HG02798 (cell line): ENCODE data around the gene SLFN12L.
"Not testable (repeated sequence)": the region's sequence is repeated elsewhere in the genome, so short reads cannot be mapped to it uniquely, and the experiment has no call there.

Source experiments
- ATAC-seq: cut with Tn5 transposase; IDR thresholded peaks from one replicate; pipeline ENCODE4 v1.9.1; 2021; ENCODE audit warnings: mild to moderate bottlenecking; ENCODE audit not compliant: unreplicated experiment, poor library complexity

SLFN12L gene

DNA sequence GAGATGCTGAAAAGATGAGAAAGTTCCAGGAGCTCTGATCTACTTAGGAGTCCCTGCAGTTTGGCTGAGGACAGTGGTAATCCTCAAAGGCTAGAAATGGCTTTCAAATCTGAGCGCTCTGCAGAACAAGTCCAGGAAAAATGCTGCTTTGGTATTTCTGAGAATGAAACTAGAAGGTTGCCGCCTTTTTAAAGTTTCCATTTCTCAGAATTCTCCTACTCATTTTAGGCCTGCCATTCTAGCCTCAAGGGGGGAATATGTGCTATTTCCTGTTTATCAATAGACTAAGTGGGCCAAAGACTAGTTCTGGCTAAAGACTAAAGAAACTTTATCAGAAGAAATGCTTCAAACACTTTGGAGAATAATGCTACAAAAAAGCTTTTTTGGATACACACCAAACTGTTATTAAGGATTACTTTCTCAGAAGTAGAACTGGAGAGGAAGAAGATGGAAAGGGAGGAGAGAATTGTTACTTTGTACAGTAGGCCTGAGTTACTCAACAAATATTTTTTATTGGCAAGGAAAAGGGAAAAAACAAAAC, at the start of gene SLFN12L:
TSS of gene SLFN12L (minus strand) at position 78 of the 541 bp plus-strand sequence. CDS start 15,314 bp downstream, outside the sequence.
- no peak for ATAC-seq

DNA sequence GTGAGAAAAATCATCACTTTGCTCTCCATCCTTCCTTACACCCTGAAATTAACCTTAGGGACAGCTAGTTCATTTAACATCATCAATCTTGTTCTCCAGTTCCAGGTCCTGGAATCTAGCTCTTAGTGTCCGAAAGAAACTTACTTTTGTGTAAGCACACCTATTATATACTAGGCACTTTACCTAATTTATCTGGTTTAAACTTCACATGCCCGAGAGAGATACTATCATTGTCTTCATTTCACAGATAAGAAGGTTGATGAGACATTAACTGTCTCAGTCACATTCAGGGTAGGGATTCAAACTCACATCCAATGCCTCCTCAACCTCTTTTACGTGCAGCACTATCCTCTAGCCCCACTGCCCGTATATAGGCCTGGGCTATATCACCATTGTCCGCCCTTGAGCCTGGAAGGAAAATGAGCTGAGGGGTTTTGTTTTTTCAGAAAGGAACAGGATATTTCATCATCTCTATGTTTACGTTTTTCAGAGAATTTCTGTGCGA, 49.1 kb upstream of the SLFN12L start:
- peak; percentile 12 for ATAC-seq

DNA sequence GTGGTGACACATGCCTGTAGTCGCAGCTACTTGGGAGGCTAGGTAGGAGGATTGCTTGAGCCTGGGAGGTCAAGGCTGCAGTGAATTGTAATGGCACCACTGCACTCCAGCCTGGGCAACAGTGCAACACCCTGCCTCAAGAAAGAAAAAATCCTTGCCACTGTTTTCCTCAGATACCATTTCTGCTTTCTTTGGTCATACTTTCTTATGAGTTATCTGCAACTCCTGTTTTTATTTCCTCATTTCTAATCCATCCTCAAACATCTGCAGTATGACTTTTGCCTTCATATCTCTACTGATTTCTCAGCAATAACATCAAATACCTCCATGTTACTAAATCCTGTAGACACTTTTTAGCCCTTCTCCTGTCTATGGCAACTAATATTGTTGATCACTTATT, 46.6 kb upstream of the SLFN12L start:
- ATAC-seq, result no peak

DNA sequence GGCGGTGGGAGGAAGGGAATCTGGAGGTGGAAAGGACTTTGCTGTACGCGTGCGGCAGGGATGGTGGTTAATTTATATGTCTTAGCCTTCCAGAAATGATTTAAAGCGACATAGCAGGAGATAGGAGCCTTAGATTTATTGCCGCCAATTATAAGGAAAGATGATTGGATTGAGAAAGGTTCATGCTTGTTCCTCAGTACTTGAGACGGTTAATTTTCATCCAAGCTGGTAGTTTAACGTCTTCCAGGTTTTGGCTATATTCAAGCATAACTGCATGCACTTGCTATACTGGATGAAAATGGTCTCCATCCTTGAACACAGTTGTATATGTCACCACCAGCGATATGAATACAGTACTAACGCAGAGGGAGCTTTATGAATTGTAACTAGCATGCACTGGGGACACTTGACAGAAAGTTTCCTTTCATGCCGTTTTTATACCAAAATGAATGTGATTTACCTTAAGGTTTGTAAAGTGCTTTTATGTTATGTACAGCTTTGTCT, 41.5 kb upstream of the SLFN12L start:
- ATAC-seq, result no peak

DNA sequence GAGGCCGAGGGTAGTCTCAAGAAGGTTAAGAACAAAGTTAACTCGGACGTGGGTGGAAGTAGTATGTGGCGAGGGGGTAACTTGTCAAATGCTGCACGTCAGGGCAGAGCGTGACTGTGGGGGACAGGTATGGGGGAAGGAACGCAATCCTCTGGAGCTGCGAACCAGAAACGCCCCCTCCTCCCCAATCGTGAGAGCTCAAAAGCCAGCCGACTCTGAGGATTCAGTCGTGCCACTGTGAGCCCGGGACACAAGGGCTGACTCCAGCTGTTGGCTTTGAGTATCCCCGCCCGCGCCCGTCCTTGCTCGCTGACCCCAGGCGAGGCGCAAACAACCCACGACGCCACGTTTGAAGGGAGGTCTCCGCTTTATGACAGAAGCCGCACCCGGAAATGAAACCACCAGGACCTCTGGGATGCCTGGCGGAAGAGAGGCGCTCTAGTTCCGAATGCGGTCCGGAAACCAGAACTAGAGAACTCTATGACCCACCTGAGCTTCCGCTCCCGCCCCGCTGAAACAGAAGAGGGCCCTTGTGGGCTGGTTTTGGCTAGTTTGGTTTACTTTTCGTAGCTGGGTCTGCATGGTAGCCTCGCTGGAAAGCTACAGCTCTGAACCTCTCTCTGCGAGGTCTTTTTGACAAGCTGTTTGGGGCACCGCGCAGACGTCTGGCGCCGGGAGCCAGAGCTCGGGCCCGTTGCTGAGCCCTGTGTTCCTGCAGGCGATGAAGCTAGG, 40.9 kb upstream of the SLFN12L start, which contains the start of gene PEX12:
TSS of gene PEX12 (minus strand) at position 375 of the 732 bp plus-strand sequence. CDS start 550 bp downstream, outside the sequence.
- peak; percentile 86 for ATAC-seq

DNA sequence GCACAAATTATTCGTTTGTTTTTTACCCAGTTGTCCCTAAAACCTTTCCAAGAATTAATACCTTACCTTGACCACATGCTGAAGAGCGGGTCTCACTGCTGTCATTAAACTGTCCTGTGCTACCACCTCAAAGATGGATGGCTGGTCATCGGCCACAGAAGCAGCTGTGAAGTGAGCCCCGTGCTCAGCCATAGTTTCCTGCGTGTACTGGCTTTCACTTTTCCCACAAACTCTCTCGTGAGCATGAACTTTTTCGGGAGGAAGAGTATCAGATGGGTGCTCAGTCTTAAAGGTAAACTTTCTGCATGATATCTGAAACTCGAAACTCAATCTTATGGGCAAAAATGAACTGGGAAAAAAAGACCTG, 40.3 kb upstream of the SLFN12L start:
- no peak for ATAC-seq

DNA sequence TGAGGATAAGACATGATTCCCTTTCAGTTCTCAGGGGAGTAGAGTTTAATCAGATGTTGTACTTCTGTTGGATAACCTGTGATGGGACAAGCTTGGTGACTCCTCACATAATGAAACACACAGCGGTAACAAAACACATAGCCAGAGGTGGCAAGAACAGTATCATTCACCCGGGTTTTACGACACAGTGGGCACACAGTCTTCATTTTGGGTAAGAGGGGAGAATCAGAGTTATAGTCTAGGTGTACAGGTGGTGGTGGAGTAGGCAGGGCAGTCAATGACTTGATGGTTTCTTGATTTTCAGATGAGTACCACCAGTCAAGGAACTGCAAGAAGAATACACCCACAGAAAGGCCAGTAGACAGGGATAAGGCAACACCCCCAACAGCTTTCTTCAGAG, 38.3 kb upstream of the SLFN12L start:
- no peak for ATAC-seq

DNA sequence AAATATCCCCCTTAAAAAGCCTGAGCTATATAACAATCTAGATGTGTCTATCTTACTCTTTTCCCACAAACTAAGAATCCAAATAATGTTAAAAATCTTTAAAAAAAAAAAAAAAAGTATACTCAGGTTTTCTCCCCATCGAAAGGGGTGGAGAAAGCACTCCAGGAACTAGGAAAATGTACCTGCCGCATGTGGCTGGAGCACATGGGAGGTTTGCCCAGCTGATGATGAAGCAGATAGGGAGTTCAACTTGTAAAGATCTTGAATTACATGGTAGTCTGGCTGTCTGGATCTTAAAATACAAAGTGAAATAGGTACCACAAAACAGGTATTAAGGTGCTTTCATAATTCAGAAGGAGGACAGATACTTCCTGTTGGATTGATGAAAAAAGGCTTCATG, 31.9 kb upstream of the SLFN12L start:
- no peak for ATAC-seq

DNA sequence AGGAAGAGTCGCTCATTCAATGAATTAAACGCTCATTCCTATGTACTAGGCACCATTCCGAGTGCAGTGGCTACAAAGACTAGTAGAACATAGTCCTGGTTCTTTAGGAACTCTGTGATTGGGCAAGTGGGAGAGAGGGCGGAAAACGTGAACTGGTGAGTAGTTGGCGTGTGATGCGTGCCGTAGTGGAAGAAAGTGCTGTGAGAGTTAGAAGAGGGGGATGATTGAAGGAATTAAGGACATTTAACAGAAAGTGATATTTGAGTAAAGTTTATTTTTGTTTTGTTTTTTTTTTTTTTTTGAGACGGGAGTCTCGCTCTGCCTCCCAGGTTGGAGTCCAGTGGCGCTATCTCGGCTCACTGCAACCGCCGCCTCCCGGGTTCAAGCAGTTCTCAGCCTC, 31.1 kb upstream of the SLFN12L start:
- ATAC-seq, result no peak

DNA sequence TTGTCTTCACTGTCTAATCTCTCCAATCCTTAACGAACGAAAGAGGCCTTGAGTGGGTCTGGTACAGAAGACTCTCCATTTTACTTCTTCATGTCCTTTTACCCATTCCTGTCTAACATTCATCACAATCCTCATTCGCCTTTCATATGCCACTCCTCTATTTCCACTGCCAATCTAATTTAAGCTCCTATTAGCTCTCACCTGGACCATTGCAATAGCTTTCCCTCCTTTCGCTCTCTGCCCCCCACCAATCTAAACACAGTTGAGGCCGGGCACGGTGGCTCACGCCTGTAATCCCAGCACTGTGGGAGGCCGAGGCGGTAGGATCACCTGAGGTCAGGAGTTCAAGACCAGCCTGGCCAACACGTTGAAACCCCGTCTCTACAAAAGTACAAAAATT, 29.5 kb upstream of the SLFN12L start:
- no peak for ATAC-seq

DNA sequence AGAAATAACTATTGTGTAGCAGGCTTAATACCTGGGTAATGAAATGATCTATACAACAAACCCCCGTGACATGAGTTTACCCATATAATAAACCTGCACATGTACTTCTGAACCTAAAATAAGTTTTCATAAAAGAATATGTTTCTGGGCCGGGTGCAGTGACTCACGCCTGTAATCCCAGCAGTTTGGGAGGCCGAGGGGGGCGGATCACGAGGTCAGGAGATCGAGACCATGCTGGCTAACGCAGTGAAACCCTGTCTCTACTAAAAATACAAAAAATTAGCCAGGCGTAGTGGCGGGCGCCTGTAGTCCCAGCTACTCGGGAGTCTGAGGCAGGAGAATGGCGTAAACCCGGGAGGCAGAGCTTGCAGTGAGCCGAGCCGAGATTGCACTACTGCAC, 25.7 kb upstream of the SLFN12L start:
- not testable (repeated sequence) for ATAC-seq

DNA sequence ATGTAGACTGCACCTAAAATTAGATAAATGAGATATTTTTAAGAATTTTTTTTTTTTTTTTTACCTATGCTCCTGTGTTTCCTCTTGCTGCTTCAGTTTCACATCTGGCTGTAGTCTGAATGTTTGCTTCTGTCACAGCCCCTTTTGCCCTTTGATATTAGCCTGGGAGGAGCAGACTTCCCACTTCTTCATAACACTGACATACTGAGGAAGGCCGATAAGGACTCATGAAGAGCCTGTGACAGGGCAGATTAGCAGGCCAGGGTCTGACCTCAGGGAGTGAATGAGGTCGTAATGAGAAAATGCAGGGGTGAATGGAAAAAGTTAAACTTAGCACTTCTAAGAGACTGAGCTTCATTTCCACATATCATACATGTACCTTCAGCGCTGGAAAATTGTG, 23.2 kb upstream of the SLFN12L start, which contains the start of gene SLFN14:
TSS of gene SLFN14 (minus strand) at position 117 of the 400 bp plus-strand sequence. CDS start 2,757 bp downstream, outside the sequence.
- ATAC-seq, result no peak

DNA sequence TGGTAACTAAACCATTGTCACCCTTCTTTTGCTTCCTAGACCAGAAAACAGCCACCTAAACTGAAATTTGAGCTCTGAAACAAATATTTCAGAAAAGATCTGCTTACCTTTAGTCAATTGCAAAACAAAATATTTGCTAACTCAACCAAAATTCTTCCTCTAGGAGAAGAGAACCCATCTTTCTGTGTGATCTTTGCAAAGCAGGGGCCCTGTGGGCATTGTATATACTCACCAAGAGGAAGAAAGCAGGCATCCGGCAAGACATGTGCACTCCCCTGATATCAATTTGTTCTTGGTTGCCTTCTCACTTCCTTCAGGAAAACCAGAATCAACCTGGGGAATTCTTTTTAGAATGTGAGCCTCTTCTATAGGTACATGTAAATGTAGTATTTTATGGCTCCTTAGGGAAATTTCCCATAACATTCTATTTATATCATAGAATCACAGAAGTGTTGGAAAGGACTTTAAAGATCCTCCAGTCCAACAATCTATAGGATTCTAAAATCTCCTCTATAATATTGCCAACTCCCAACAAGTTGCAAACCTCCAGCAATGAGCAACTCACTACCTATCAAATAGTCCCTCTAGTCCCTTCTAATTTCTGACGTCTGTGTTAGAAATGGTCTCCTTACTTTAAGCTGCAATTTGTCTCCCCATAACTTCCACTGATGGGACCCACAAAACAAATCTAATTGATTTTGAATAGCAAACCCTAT, 22.2 kb upstream of the SLFN12L start:
- ATAC-seq, result no peak

DNA sequence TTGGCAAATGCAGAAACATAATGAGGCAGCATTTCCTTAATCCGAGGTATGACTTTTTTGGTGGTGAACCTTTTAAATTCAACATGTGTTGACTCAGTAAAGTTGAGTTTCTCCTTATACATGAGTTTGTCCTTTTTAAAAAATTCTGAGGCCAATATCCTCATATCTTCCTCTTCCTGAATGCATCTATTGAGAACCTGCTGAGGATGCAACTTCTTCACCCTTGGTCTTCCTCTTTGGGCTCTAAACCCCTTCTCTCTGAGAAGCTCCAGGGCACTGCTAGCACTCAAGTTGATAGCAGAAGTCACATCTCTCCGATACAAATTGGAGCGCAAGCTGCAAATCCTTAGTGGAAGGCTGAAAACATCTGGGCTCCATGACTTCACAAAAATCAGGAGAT, 19.9 kb upstream of the SLFN12L start:
- no peak for ATAC-seq

DNA sequence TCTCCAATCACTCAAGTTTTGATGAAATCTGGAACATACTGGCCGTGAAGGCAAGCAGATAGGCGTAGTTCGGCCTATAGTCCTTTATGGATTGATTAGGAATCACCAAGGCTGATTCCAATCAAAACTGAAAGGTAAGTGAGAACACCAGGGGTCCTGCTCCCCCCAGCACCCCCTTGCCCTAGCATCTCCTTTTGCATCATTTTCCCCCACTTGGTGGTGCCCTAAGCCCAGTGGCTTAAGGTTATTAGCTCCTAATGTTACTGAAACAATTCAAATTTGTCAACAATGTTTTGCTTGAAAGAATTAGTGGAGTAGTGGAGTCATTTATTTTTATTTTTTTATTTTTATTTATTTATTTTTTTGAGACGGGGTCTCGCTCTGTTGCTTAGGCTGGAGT, 18.2 kb upstream of the SLFN12L start:
- no peak for ATAC-seq

DNA sequence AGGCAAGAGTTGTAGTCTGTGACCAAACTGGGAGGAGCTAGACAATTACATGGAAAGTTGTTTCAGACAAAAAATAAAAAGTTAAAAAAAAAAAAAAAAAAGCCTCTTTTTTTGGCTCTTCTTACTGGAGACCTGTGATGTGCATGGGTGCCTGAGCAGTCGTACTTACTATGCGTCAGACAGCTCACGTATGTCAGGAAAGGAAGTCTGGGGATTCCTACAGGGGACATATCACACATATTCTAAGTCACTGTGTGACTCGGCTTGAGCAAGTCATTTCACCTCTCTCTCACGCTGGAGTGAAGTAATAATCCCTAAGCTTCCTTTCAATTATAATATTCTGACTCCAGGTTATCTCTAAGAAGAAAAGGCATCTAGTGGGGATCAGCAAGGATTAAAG, 17.2 kb upstream of the SLFN12L start:
- no peak for ATAC-seq

DNA sequence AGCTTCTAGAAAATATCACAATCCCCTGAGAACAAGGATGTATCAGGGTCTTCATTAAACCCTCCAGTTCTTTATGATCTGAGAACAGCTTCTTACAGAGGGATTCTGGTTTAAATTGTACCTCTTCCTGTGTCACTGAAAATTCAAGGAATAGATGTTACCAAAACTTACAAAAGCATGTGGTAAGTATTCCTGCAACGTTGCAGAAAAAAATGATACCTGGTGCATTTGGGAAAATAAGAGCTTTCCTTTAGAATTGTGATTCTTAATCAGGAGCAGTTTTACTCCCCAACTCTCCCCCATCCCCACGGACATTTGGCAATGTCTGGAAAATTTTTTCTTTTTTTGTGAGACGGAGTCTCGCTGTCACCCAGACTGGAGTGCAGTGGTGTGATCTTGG, 15.8 kb upstream of the SLFN12L start:
- ATAC-seq, result no peak

DNA sequence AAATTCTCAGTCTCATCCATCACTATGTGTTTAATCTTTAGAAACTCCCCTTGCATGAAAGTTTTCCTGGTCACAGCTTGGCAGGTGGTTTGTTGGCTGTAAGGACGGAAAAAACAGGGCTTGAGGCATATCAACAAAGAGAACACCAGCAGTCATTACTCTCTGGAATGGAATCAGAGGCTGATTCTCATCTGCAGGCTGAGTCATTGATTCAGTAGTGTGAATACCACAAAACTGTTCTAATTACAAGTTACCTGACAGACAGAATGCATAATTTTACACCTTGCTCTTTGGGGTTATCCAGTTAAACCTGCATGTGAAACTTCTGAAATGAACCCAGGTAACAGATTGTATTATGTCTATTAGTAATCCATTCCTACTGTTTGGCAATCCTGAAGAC, 11.5 kb upstream of the SLFN12L start:
- no peak for ATAC-seq

DNA sequence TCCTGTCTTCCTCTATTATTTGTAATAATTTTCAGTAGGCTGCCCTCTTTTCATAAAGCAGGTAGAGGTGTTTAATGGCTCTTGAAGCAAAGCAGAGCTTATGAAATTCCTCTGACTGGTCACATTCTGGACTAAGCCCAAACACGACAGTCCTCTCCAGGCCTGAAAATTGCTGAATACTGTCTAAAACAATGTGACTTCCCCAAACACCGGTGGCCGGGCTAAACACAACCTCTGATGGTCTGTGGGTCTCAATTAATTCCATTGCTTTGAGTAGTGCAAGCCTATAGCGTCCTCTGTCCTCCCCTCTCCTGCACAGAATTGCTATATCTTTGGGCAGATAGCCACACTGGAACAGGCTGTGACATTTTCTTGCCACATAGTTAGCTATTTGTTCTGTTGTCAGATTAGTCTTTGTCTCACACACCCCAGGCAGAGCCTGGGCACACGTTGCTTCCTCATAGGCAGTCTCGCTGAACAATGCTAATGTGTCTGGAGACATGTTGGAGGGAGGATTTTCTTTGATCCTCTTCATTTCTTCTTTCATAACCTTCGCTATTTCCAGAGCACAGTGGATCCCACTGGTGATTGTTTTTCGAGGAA, 10.8 kb upstream of the SLFN12L start:
- ATAC-seq, result no peak

DNA sequence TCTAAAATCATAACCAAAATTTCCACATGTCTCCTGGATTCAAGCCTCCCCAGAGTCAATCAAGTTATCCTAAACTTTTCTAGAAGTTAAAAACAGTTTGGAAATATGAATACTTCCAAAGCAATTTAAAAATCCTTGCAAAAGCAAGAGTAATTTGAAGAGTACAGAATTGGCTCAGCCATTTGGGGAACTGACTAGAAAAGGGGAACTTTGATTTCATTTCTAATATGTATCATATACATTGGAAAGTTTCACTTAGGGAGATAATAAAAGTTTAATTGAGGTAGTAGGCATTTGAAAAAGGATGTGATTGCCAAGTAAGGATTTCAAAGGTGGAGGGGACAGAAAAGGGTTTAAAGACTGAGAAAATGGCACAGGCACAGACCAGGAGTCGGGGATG, 9.0 kb upstream of the SLFN12L start:
- ATAC-seq, result no peak

DNA sequence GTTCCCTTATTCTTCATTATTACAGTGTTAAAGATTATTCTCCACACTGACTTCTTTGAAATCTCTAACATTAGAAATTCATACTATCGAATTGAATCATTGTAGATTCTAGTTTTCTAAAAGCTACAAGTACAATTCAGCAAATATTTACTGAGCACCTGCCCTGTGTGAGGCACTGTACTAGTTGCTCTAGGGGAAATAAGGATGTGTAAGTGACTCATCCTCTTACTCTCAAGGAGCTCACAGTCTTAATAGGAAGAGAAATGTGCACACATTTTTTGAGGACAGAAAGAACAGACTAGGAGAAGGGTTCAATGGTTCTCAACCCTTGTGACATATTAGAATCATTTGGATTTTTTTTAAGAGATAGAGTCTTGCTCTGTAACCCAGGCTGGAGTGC, 7.7 kb upstream of the SLFN12L start:
- no peak for ATAC-seq
